Measurements from ENCODE around the gene GNB4. TPM values are rescaled to one million over a fixed set of nuclear protein-coding genes. Genes with fewer than 3 reads are reported as not detected.

The GNB4 gene
- total RNA-seq, 4 donors from 2014 or later, result 14.5 to 43.7 (median 28.8) TPM

GRCh38 chr3:179432451-179432850, 18.8 kb downstream of the GNB4 start:
- Histone ChIP-seq H3K27me3 (no peaks in the 10 kb centered on the region), H3K4me1 (peaks cover 0 to 5% of the 10 kb centered on the region in 2 donors), H3K4me3 (replicated peaks in 1 of 3) (no peak overlapping the region), H3K9me3 (no peaks in the 10 kb centered on the region), H3K27ac (no peak overlapping the region), H3K36me3 (no peaks in the 10 kb centered on the region)
- intact Hi-C loops (cut with DNase I), result no loop called here
- DNase-seq, result no peak
- TF ChIP-seq CTCF (IDR thresholded peaks at IDR 0.05) (no peak), POLR2A (IDR thresholded peaks at IDR 0.05) (no peak)
- 91 to 96% methylated on average over 1 of the region's 1 CpG for WGBS, 2 donors

GRCh38 chr3:179432021-179432420, 19.2 kb downstream of the GNB4 start:
- Histone ChIP-seq H3K36me3 (no peaks in the 10 kb centered on the region), H3K27ac (no peak overlapping the region)
- no peak for DNase-seq

GRCh38 chr3:179430277-179430870, 20.9 kb downstream of the GNB4 start:
- DNase-seq, result no peak
- H3K4me3 ChIP-seq (replicated peaks in 1 of 3), result no peak overlapping the region
- H3K36me3 ChIP-seq, result no peaks in the 10 kb centered on the region
- intact Hi-C loops (cut with DNase I), result no loop called here
- H3K9me3 ChIP-seq, result no peaks in the 10 kb centered on the region
- peaks cover 0 to 5% of the 10 kb centered on the region in 2 donors for H3K4me1 ChIP-seq
- H3K27ac ChIP-seq, result no peak overlapping the region
- H3K27me3 ChIP-seq, result no peaks in the 10 kb centered on the region
- no peak for TF ChIP-seq CTCF (IDR thresholded peaks at IDR 0.05)
- TF ChIP-seq POLR2A (IDR thresholded peaks at IDR 0.05), result no peak
- WGBS, 2 donors, result 98% methylated on average over 2 of the region's 2 CpGs

More at GRCh38 chr3:179432021-179432420, 19.2 kb downstream of the GNB4 start:
- WGBS, 2 donors, result 76 to 81% methylated on average over 3 of the region's 3 CpGs
- Histone ChIP-seq H3K4me3 (replicated peaks in 1 of 3) (no peak overlapping the region), H3K9me3 (no peaks in the 10 kb centered on the region), H3K4me1 (peaks cover 0 to 5% of the 10 kb centered on the region in 2 donors), H3K27me3 (no peaks in the 10 kb centered on the region)
- TF ChIP-seq CTCF (IDR thresholded peaks at IDR 0.05) (no peak), POLR2A (IDR thresholded peaks at IDR 0.05) (no peak)
- intact Hi-C loops (cut with DNase I), result no loop called here

- Histone ChIP-seq H3K4me1 (peaks cover 0 to 5% of the 10 kb centered on the region in 2 donors), H3K27me3 (no peaks in the 10 kb centered on the region), H3K36me3 (peaks cover 0 to under 1% of the 10 kb centered on the region in 2 donors), H3K9me3 (no peaks in the 10 kb centered on the region), H3K27ac (no peak overlapping the region), H3K4me3 (replicated peaks in 1 of 3) (no peak overlapping the region)
- TF ChIP-seq CTCF (IDR thresholded peaks at IDR 0.05), result no peak
- TF ChIP-seq POLR2A (IDR thresholded peaks at IDR 0.05), result no peak
- intact Hi-C loops (cut with DNase I), result loop anchor here (10.0 kb wide), 1 partner anchor 126 kb away; no protein-coding TSS in a partner anchor
- no peak for DNase-seq
- 89 to 90% methylated on average over 8 of the region's 8 CpGs for WGBS, 2 donors
Observed at GRCh38 chr3:179428876-179429548, 22.3 kb downstream of the GNB4 start.

GRCh38 chr3:179425075-179425474, 26.2 kb downstream of the GNB4 start:
- 91% methylated on average over 6 of the region's 6 CpGs for WGBS, 2 donors
- Histone ChIP-seq H3K36me3 (peaks cover 0 to 2% of the 10 kb centered on the region in 2 donors), H3K4me1 (peaks cover 0 to 5% of the 10 kb centered on the region in 2 donors), H3K9me3 (no peaks in the 10 kb centered on the region), H3K27me3 (no peaks in the 10 kb centered on the region), H3K27ac (no peak overlapping the region), H3K4me3 (replicated peaks in 1 of 3) (no peak overlapping the region)
- TF ChIP-seq CTCF (IDR thresholded peaks at IDR 0.05) (no peak), POLR2A (IDR thresholded peaks at IDR 0.05) (no peak)
- intact Hi-C loops (cut with DNase I), result loop anchor here (10.0 kb wide), 1 partner anchor 130 kb away; no protein-coding TSS in a partner anchor
- no peak for DNase-seq

Data from thyroid gland (tissue), 4 donors.